Neural progenitor cell (in vitro differentiated cells): ENCODE results near the gene NAP1L4.

Experiments used
- EZH2 ChIP-seq: fragments of 200-600 bp; sonication (generic); IDR thresholded peaks from 2 replicates; pipeline ENCODE4 v1.6.1; 2017; ENCODE audit warnings: antibody characterized with exemption, mild to moderate bottlenecking, moderate library complexity
- TF ChIP-seq, protein P1 (sequence below): fragments of 200-600 bp; sonication (generic); IDR thresholded peaks from 2 replicates; pipeline ENCODE4 v1.5.1; 2017; ENCODE audit warnings: antibody characterized with exemption, mild to moderate bottlenecking

- TF ChIP-seq, protein P1, sequence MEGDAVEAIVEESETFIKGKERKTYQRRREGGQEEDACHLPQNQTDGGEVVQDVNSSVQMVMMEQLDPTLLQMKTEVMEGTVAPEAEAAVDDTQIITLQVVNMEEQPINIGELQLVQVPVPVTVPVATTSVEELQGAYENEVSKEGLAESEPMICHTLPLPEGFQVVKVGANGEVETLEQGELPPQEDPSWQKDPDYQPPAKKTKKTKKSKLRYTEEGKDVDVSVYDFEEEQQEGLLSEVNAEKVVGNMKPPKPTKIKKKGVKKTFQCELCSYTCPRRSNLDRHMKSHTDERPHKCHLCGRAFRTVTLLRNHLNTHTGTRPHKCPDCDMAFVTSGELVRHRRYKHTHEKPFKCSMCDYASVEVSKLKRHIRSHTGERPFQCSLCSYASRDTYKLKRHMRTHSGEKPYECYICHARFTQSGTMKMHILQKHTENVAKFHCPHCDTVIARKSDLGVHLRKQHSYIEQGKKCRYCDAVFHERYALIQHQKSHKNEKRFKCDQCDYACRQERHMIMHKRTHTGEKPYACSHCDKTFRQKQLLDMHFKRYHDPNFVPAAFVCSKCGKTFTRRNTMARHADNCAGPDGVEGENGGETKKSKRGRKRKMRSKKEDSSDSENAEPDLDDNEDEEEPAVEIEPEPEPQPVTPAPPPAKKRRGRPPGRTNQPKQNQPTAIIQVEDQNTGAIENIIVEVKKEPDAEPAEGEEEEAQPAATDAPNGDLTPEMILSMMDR, result no peak
- no peak for TF ChIP-seq EZH2
Measured at GRCh38 chr11:2934021-2934550, 58.0 kb downstream of the NAP1L4 start.
